ENCODE data around the gene MAP2K3. TPM values are rescaled to one million over a fixed set of nuclear protein-coding genes. Genes with fewer than 3 reads are reported as not detected.

MAP2K3 gene
- total RNA-seq, 1 experiment from 2014 or later: 98.1 TPM

DNA sequence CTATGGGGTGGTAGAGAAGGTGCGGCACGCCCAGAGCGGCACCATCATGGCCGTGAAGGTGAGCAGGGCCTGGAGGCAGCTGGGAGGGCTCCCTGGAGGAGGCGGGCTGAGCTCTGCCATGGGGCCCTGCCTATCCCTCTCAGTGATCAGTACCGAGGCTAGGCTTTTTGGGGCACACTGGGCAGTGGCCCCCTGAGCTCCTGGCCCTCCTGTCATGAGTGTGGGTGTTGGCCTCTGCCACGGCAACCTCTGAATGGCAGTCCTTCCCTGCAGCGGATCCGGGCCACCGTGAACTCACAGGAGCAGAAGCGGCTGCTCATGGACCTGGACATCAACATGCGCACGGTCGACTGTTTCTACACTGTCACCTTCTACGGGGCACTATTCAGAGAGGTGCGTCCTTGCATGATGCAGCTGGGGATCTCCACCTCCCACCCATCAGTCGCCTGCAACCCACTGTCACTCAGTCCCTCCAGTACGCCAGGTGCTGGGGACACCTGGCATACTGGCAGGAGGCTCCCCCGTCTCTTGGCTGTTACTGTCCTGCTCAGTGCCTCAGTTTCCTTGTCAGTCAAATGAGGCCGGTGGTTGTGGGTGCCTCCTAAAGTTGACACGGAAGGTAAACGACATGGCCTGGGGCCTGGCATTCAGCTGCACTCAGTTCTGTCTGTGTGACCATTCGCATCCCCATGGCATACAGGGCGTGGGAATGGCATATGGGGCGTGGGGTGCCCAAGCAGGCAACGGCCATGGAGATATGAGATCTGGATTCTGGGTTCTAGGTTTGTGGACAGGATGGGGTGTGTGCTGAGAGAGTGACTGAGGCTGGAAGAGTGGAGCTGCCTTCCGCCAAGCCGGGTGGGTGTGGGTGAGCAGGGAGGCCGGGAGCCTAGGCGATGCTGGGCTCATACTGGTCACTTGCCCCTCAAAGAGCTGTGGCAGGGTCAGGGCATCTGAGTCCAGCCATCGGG is 16.4 kb downstream of the MAP2K3 start:
- Histone ChIP-seq H3K36me3 (ENCODE audit: low read depth) (no peaks in the 10 kb centered on the region), H2AFZ (no peak overlapping the region), H3K9me3 (ENCODE audit: insufficient read depth, low read depth) (no peaks in the 10 kb centered on the region), H3K9me2 (ENCODE audit: insufficient read depth) (no peaks in the 10 kb centered on the region), H4K20me1 (ENCODE audit: insufficient read depth) (peaks cover 39% of the 10 kb centered on the region), H3K4me1 (replicated peaks; ENCODE audit: insufficient read depth) (no peaks in the 10 kb centered on the region), H3K4me2 (no peak overlapping the region), H3F3A (ENCODE audit: insufficient read depth, low read depth) (no peaks in the 10 kb centered on the region), H3K79me2 (ENCODE audit: low read depth) (peaks cover 8% of the 10 kb centered on the region; the same call in 1 of the 2 replicates), H3K27ac (no peak overlapping the region), H3K4me3 (no peak overlapping the region), H3K27me3 (ENCODE audit: insufficient read depth, low read depth) (peaks cover 6% of the 10 kb centered on the region; the same call in 1 of the 2 replicates)
- intact Hi-C loops (cut with micrococcal nuclease; ENCODE audit: unreplicated experiment): no loop called here
- TF ChIP-seq EZH2 (IDR thresholded peaks at IDR 0.05; ENCODE audit: low read depth): no peak
- TF ChIP-seq, protein P1, sequence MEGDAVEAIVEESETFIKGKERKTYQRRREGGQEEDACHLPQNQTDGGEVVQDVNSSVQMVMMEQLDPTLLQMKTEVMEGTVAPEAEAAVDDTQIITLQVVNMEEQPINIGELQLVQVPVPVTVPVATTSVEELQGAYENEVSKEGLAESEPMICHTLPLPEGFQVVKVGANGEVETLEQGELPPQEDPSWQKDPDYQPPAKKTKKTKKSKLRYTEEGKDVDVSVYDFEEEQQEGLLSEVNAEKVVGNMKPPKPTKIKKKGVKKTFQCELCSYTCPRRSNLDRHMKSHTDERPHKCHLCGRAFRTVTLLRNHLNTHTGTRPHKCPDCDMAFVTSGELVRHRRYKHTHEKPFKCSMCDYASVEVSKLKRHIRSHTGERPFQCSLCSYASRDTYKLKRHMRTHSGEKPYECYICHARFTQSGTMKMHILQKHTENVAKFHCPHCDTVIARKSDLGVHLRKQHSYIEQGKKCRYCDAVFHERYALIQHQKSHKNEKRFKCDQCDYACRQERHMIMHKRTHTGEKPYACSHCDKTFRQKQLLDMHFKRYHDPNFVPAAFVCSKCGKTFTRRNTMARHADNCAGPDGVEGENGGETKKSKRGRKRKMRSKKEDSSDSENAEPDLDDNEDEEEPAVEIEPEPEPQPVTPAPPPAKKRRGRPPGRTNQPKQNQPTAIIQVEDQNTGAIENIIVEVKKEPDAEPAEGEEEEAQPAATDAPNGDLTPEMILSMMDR (conservative IDR thresholded peaks at IDR 0.05): no peak
- no TSS peak for BruUV-seq (replicated peaks)
- DNase-seq: no peak
- POLR2A ChIA-PET (ENCODE audit: unreplicated experiment): no interaction called here
- CTCF ChIA-PET: no interaction called here

DNA sequence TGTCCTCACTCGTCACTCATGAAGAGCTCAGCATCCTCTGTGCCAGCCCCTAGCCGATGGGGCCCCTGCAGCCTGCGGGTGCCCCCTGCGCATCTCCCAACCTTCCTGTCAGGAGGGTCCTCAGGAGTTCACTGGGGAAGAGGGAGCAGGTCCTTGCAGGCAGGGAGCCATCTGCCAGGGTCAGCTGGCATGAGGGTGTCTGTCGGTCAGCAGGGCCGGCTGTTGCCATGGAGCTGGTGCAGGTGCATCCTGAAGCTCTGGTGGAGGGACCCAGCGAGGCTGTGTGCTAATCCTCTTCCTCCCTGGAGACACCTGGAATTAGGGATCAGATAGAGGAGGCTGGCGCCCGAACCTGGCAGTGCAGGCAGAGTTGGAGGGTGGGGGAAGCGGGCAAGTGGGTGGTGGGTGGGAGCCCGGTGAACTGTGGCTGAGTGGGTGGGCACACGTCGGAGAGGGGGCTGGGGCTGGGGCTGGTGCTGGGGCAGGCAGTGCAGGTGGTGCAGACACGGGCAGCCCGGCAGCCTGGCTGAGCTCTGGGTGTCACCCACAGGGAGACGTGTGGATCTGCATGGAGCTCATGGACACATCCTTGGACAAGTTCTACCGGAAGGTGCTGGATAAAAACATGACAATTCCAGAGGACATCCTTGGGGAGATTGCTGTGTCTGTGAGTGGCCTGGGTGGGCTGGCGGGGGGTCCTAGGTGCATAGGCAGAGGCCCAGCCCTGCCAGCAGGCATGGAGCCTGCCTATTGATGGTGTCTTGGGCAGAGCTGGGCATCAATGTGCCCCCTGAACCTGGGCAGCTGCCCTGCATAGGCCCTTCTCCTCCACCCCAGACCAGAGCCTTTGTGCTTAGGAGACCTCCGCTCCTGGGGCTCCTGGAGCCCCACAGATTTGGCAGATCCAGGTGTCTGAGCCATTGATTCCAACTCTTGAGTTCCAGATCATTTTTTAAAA is 17.4 kb downstream of the MAP2K3 start:
- ChIA-PET POLR2A (ENCODE audit: unreplicated experiment) (interaction anchor here (0.5 kb wide), 1 partner anchor 142 kb away, joined by 3 read pairs; no protein-coding TSS in a partner anchor), CTCF (no interaction called here)
- Histone ChIP-seq H4K20me1 (ENCODE audit: insufficient read depth) (peaks cover 29% of the 10 kb centered on the region), H3K27me3 (ENCODE audit: insufficient read depth, low read depth) (peaks cover 6% of the 10 kb centered on the region; the same call in 1 of the 2 replicates), H3F3A (ENCODE audit: insufficient read depth, low read depth) (no peaks in the 10 kb centered on the region), H3K9me2 (ENCODE audit: insufficient read depth) (no peaks in the 10 kb centered on the region), H3K4me1 (replicated peaks; ENCODE audit: insufficient read depth) (no peaks in the 10 kb centered on the region), H3K9me3 (ENCODE audit: insufficient read depth, low read depth) (no peaks in the 10 kb centered on the region), H3K79me2 (ENCODE audit: low read depth) (no peaks in the 10 kb centered on the region), H3K27ac (no peak overlapping the region), H2AFZ (no peak overlapping the region), H3K4me3 (no peak overlapping the region), H3K4me2 (no peak overlapping the region), H3K36me3 (ENCODE audit: low read depth) (no peaks in the 10 kb centered on the region)
- intact Hi-C loops (cut with micrococcal nuclease; ENCODE audit: unreplicated experiment): no loop called here
- BruUV-seq (replicated peaks): no TSS peak
- no peak for DNase-seq
- TF ChIP-seq EZH2 (IDR thresholded peaks at IDR 0.05; ENCODE audit: low read depth): no peak
- TF ChIP-seq, protein P1 (conservative IDR thresholded peaks at IDR 0.05): no peak

DNA sequence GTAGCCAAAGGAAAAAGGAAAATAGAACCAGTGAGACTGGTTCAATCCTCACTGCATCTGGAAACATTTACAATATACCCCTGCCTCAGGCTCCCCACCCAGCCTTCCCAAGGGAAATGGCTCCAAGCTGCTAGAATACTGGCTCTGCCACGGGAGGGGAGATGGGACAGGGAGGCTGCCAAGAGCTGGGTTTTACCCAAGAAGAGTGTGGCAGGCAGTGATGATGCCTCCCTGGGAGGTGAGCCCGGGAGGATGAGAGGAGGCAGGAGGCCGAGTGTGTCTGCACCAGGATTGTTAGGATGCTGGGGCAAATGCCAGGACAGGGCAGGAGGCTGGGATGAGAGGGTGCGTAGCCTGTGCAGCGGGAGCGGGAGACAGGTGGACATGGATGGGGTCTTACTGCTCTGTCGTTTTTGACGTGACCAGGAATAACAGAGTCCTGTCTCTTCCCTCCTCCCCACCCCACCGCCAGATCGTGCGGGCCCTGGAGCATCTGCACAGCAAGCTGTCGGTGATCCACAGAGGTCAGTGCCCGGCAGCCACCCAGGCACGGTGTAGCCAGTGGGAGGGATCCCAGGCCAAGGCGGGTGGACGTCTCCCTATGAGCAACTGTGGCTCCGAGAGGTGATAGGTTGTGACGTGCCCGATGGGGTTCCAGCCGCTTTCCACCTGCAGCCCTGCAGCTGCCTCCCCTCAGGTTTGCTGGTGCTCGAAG is 18.4 kb downstream of the MAP2K3 start:
- TF ChIP-seq, protein P1 (conservative IDR thresholded peaks at IDR 0.05): no peak
- no peak for TF ChIP-seq EZH2 (IDR thresholded peaks at IDR 0.05; ENCODE audit: low read depth)
- BruUV-seq (replicated peaks): no TSS peak
- no peaks in the 10 kb centered on the region for H3K36me3 ChIP-seq (ENCODE audit: low read depth)

More for the DNA sequence above, 18.4 kb downstream of the MAP2K3 start:
- Histone ChIP-seq H3K79me2 (ENCODE audit: low read depth) (no peaks in the 10 kb centered on the region), H4K20me1 (ENCODE audit: insufficient read depth) (peaks cover 19% of the 10 kb centered on the region), H3K4me1 (replicated peaks; ENCODE audit: insufficient read depth) (no peaks in the 10 kb centered on the region), H3K9me3 (ENCODE audit: insufficient read depth, low read depth) (no peaks in the 10 kb centered on the region), H3K27ac (no peak overlapping the region), H3K4me3 (no peak overlapping the region), H2AFZ (no peak overlapping the region), H3K27me3 (ENCODE audit: insufficient read depth, low read depth) (peaks cover 6% of the 10 kb centered on the region; the same call in 1 of the 2 replicates), H3K9me2 (ENCODE audit: insufficient read depth) (no peaks in the 10 kb centered on the region), H3F3A (ENCODE audit: insufficient read depth, low read depth) (no peaks in the 10 kb centered on the region), H3K4me2 (no peak overlapping the region)
- CTCF ChIA-PET: no interaction called here
- no peak for DNase-seq
- POLR2A ChIA-PET (ENCODE audit: unreplicated experiment): no interaction called here
- intact Hi-C loops (cut with micrococcal nuclease; ENCODE audit: unreplicated experiment): no loop called here

Measured in PC-9 (cell line).